ENCODE measurements around the gene CYP2U1. TPM values are rescaled to one million over a fixed set of nuclear protein-coding genes. Genes with fewer than 3 reads are reported as not detected.

Gene CYP2U1
- total and polyA plus RNA-seq, 2 experiments from 2014 or later, result 3.2 to 9.9 TPM

DNA sequence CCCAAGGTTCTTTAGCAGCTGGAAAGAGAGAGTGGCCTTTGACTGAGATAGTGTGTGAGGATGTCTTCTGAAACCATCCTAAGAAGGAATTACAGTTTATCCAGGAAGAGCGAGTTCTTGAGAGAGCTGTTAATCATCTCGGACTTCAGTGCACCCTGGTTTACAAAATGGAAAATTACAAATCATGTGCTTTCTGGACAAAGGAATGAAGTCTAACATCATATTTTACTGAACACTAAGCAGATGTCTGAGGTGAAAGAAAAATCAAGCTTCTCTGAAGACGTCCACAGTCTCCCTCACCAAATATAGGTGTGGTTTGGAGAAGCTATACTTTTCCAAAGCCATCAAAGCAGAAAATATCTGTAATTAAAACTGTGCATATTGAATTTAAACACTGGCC, 30.8 kb upstream of the CYP2U1 start:
- TF ChIP-seq ZNF331 (CRISPR knock-in tag; IDR thresholded peaks at IDR 0.05; ENCODE audit: low read depth) (no peak), STAT1 (IDR thresholded peaks at IDR 0.05; ENCODE audit: unreplicated experiment) (no peak), JUNB (IDR thresholded peaks at IDR 0.05; ENCODE audit: unreplicated experiment) (no peak), NANOG (IDR thresholded peaks at IDR 0.05; ENCODE audit: borderline replicate concordance) (no peak), ZNF114 (CRISPR knock-in tag; IDR thresholded peaks at IDR 0.05) (no peak), CREB1 (CRISPR knock-in tag; IDR thresholded peaks at IDR 0.05; ENCODE audit: low read depth) (no peak), POLR2AphosphoS5 (IDR thresholded peaks at IDR 0.05; ENCODE audit: low read depth) (no peak), EZH2phosphoT487 (IDR thresholded peaks at IDR 0.05; ENCODE audit: unreplicated experiment) (no peak), EZH2 (IDR thresholded peaks at IDR 0.05; ENCODE audit: low read depth, unreplicated experiment) (no peak)
- TF ChIP-seq, protein P1, sequence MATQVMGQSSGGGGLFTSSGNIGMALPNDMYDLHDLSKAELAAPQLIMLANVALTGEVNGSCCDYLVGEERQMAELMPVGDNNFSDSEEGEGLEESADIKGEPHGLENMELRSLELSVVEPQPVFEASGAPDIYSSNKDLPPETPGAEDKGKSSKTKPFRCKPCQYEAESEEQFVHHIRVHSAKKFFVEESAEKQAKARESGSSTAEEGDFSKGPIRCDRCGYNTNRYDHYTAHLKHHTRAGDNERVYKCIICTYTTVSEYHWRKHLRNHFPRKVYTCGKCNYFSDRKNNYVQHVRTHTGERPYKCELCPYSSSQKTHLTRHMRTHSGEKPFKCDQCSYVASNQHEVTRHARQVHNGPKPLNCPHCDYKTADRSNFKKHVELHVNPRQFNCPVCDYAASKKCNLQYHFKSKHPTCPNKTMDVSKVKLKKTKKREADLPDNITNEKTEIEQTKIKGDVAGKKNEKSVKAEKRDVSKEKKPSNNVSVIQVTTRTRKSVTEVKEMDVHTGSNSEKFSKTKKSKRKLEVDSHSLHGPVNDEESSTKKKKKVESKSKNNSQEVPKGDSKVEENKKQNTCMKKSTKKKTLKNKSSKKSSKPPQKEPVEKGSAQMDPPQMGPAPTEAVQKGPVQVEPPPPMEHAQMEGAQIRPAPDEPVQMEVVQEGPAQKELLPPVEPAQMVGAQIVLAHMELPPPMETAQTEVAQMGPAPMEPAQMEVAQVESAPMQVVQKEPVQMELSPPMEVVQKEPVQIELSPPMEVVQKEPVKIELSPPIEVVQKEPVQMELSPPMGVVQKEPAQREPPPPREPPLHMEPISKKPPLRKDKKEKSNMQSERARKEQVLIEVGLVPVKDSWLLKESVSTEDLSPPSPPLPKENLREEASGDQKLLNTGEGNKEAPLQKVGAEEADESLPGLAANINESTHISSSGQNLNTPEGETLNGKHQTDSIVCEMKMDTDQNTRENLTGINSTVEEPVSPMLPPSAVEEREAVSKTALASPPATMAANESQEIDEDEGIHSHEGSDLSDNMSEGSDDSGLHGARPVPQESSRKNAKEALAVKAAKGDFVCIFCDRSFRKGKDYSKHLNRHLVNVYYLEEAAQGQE (IDR thresholded peaks at IDR 0.05; ENCODE audit: unreplicated experiment), result no peak
- TF ChIP-seq, protein P2, sequence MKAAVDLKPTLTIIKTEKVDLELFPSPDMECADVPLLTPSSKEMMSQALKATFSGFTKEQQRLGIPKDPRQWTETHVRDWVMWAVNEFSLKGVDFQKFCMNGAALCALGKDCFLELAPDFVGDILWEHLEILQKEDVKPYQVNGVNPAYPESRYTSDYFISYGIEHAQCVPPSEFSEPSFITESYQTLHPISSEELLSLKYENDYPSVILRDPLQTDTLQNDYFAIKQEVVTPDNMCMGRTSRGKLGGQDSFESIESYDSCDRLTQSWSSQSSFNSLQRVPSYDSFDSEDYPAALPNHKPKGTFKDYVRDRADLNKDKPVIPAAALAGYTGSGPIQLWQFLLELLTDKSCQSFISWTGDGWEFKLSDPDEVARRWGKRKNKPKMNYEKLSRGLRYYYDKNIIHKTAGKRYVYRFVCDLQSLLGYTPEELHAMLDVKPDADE (IDR thresholded peaks at IDR 0.05), result no peak
- TF ChIP-seq, protein P3, sequence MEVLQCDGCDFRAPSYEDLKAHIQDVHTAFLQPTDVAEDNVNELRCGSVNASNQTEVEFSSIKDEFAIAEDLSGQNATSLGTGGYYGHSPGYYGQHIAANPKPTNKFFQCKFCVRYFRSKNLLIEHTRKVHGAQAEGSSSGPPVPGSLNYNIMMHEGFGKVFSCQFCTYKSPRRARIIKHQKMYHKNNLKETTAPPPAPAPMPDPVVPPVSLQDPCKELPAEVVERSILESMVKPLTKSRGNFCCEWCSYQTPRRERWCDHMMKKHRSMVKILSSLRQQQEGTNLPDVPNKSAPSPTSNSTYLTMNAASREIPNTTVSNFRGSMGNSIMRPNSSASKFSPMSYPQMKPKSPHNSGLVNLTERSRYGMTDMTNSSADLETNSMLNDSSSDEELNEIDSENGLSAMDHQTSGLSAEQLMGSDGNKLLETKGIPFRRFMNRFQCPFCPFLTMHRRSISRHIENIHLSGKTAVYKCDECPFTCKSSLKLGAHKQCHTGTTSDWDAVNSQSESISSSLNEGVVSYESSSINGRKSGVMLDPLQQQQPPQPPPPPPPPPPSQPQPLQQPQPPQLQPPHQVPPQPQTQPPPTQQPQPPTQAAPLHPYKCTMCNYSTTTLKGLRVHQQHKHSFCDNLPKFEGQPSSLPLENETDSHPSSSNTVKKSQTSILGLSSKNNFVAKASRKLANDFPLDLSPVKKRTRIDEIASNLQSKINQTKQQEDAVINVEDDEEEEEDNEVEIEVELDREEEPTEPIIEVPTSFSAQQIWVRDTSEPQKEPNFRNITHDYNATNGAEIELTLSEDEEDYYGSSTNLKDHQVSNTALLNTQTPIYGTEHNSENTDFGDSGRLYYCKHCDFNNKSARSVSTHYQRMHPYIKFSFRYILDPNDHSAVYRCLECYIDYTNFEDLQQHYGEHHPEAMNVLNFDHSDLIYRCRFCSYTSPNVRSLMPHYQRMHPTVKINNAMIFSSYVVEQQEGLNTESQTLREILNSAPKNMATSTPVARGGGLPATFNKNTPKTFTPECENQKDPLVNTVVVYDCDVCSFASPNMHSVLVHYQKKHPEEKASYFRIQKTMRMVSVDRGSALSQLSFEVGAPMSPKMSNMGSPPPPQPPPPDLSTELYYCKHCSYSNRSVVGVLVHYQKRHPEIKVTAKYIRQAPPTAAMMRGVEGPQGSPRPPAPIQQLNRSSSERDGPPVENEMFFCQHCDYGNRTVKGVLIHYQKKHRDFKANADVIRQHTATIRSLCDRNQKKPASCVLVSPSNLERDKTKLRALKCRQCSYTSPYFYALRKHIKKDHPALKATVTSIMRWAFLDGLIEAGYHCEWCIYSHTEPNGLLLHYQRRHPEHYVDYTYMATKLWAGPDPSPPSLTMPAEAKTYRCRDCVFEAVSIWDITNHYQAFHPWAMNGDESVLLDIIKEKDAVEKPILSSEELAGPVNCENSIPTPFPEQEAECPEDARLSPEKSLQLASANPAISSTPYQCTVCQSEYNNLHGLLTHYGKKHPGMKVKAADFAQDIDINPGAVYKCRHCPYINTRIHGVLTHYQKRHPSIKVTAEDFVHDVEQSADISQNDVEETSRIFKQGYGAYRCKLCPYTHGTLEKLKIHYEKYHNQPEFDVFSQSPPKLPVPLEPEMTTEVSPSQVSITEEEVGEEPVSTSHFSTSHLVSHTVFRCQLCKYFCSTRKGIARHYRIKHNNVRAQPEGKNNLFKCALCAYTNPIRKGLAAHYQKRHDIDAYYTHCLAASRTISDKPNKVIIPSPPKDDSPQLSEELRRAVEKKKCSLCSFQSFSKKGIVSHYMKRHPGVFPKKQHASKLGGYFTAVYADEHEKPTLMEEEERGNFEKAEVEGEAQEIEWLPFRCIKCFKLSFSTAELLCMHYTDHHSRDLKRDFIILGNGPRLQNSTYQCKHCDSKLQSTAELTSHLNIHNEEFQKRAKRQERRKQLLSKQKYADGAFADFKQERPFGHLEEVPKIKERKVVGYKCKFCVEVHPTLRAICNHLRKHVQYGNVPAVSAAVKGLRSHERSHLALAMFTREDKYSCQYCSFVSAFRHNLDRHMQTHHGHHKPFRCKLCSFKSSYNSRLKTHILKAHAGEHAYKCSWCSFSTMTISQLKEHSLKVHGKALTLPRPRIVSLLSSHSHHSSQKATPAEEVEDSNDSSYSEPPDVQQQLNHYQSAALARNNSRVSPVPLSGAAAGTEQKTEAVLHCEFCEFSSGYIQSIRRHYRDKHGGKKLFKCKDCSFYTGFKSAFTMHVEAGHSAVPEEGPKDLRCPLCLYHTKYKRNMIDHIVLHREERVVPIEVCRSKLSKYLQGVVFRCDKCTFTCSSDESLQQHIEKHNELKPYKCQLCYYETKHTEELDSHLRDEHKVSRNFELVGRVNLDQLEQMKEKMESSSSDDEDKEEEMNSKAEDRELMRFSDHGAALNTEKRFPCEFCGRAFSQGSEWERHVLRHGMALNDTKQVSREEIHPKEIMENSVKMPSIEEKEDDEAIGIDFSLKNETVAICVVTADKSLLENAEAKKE (CRISPR knock-in tag; IDR thresholded peaks at IDR 0.05), result no peak
- TF ChIP-seq, protein P4, sequence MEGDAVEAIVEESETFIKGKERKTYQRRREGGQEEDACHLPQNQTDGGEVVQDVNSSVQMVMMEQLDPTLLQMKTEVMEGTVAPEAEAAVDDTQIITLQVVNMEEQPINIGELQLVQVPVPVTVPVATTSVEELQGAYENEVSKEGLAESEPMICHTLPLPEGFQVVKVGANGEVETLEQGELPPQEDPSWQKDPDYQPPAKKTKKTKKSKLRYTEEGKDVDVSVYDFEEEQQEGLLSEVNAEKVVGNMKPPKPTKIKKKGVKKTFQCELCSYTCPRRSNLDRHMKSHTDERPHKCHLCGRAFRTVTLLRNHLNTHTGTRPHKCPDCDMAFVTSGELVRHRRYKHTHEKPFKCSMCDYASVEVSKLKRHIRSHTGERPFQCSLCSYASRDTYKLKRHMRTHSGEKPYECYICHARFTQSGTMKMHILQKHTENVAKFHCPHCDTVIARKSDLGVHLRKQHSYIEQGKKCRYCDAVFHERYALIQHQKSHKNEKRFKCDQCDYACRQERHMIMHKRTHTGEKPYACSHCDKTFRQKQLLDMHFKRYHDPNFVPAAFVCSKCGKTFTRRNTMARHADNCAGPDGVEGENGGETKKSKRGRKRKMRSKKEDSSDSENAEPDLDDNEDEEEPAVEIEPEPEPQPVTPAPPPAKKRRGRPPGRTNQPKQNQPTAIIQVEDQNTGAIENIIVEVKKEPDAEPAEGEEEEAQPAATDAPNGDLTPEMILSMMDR (conservative IDR thresholded peaks at IDR 0.05; ENCODE audit: low read depth in 2 of 2), result no peak
- Histone ChIP-seq H3K27me3 (ENCODE audit: insufficient read depth) (no peaks in the 10 kb centered on the region), H3K4me1 (ENCODE audit: insufficient read depth) (peaks cover 7% of the 10 kb centered on the region; the same call in 1 of the 2 replicates), H3K4me2 (no peak overlapping the region), H3K27ac (ENCODE audit: low read depth) (no peak overlapping the region), H3K9me2 (ENCODE audit: insufficient read depth) (peaks cover 20% of the 10 kb centered on the region; the same call in 1 of the 2 replicates), H3F3A (replicated peaks; ENCODE audit: low read depth) (no peaks in the 10 kb centered on the region), H3K36me3 (ENCODE audit: insufficient read depth) (no peaks in the 10 kb centered on the region), H2AFZ (no peak overlapping the region), H3K79me2 (replicated peaks; ENCODE audit: insufficient read depth) (no peaks in the 10 kb centered on the region), H4K20me1 (replicated peaks; ENCODE audit: insufficient read depth) (no peaks in the 10 kb centered on the region), H3K4me3 (no peak overlapping the region)
- Mint-ChIP-seq H3K36me3 (ENCODE audit: low read depth) (peaks cover 13% of the 10 kb centered on the region), H3K9me3 (peaks cover 6% of the 10 kb centered on the region; the same call in 2 of the 3 replicates), H3K4me1 (no peaks in the 10 kb centered on the region), H3K27me3 (ENCODE audit: insufficient read depth, low read depth, poor library complexity) (no peaks in the 10 kb centered on the region), H3K27ac (no peak overlapping the region), H3K4me3 (no peak overlapping the region)
- no peak for DNase-seq (ENCODE audit: low spot score)
- ATAC-seq, result no peak
